Endothelial cell of umbilical vein (primary cell): ENCODE data around the gene MAP1S. TPM values are rescaled to one million over a fixed set of nuclear protein-coding genes. Genes with fewer than 3 reads are reported as not detected.

Source experiments
- BruUV-seq: library from RNA; stranded (reverse); fragments of 400-500 nt; replicated peaks from 2 replicates; lab custom pipeline; 2021; lab: Mats Ljungman, UMichigan
- CTCF ChIA-PET: fragments of 300-600, 350-600 bp; sonication (Branson Sonifier 250); formaldehyde crosslinking; loops from one replicate; lab custom pipeline; 2021; ENCODE audit warnings: antibody characterized with exemption, inconsistent platforms; lab: Charles Lee
- POLR2A ChIA-PET: fragments of 300-600, 350-600 bp; sonication (Branson Sonifier 250); formaldehyde crosslinking; loops from one replicate; lab custom pipeline; 2021; ENCODE audit warnings: antibody characterized with exemption, inconsistent platforms; lab: Charles Lee
- DNase-seq: peaks from one replicate; pipeline ENCODE4 v3.0.0-alpha.2; 2011; ENCODE audit warnings: low read depth, low spot score
- FAIRE-seq: peaks from 2 replicates; lab custom pipeline; 2011; peaks lifted over from hg19 to GRCh38; lab: Jason Lieb, UNC
- H2AFZ ChIP-seq: 2 replicates; pipeline ENCODE4 v1.6.0; 2012; ENCODE audit warnings: low read depth, low read length, control low read depth, inconsistent platforms
- H3K27ac ChIP-seq: 2 replicates; pipeline ENCODE4 v1.5.1; 2011; ENCODE audit warnings: low read depth, mild to moderate bottlenecking, control low read depth, low read length, moderate library complexity; ENCODE audit not compliant: insufficient read depth
- H3K27me3 ChIP-seq, 2 experiments: 2 replicates each; pipeline versions ENCODE4 v1.6.0 to v1.6.1; 2011; ENCODE audit warnings: low read length in 2 of 2, mixed read lengths in 1 of 2; ENCODE audit not compliant: control insufficient read depth in 2 of 2, insufficient read depth in 2 of 2
- H3K36me3 ChIP-seq, 2 experiments: 2 replicates in 1 of 2; 3 replicates in 1 of 2; pipeline ENCODE4 v1.5.1; 2011; ENCODE audit warnings: low read length in 2 of 2, mild to moderate bottlenecking in 1 of 2, moderate library complexity in 1 of 2; ENCODE audit not compliant: control insufficient read depth in 2 of 2, insufficient read depth in 2 of 2; ENCODE audit errors: extremely low read depth in 1 of 2
- H3K4me1 ChIP-seq: 3 replicates; pipeline ENCODE4 v1.5.1; 2011; ENCODE audit warnings: mild to moderate bottlenecking, low read length; ENCODE audit not compliant: control insufficient read depth, insufficient read depth; ENCODE audit errors: extremely low read depth
- H3K4me2 ChIP-seq: 2 replicates; pipeline ENCODE4 v1.6.1; 2011; ENCODE audit warnings: low read length, control low read depth, mixed read lengths; ENCODE audit not compliant: insufficient read depth
- H3K4me3 ChIP-seq, 3 experiments: fragments of 200-600 bp in 1 of 3; sonication (generic), shearing (Covaris generic) in 1 of 3; replicated peaks in 1 of 3; 2 replicates each; pipeline ENCODE4 v1.5.1; 2011 to 2016; ENCODE audit warnings: control low read depth in 3 of 3, low read length in 3 of 3, mild to moderate bottlenecking in 2 of 3, inconsistent platforms in 1 of 3, low read depth in 1 of 3, moderate library complexity in 1 of 3; ENCODE audit not compliant: insufficient read depth in 1 of 3
- H3K79me2 ChIP-seq: 2 replicates; pipeline ENCODE4 v1.6.0; 2012; ENCODE audit warnings: low read length, inconsistent platforms; ENCODE audit not compliant: control insufficient read depth, insufficient read depth
- H3K9ac ChIP-seq: replicated peaks from 2 replicates; pipeline ENCODE3; 2011; ENCODE audit warnings: low read length, control low read depth; ENCODE audit not compliant: insufficient read depth; ENCODE audit errors: extremely low read depth
- H3K9me1 ChIP-seq: replicated peaks from 3 replicates; pipeline ENCODE4 v1.6.0; 2011; ENCODE audit warnings: mild to moderate bottlenecking, low read length; ENCODE audit not compliant: control insufficient read depth, insufficient read depth; ENCODE audit errors: extremely low read depth
- H3K9me3 ChIP-seq: replicated peaks from 2 replicates; pipeline ENCODE4 v1.5.1; 2012; ENCODE audit warnings: low read length, inconsistent platforms; ENCODE audit not compliant: control insufficient read depth, insufficient read depth
- H4K20me1 ChIP-seq: replicated peaks from 2 replicates; pipeline ENCODE3; 2011; ENCODE audit warnings: mild to moderate bottlenecking, low read length; ENCODE audit not compliant: control insufficient read depth, insufficient read depth; ENCODE audit errors: extremely low read depth
- CTCF ChIP-seq, 2 donors: IDR thresholded peaks; 1 replicate in 1 of 2; 2 replicates in 1 of 2; pipeline ENCODE4 v1.5.1; 2011; ENCODE audit warnings: low read length in 2 of 2, mild to moderate bottlenecking in 2 of 2, moderate library complexity in 2 of 2, control low read depth in 1 of 2, inconsistent platforms in 1 of 2, low read depth in 1 of 2; ENCODE audit not compliant: insufficient read depth in 1 of 2; ENCODE audit errors: extremely low read depth in 1 of 2
- EZH2 ChIP-seq: IDR thresholded peaks from 2 replicates; pipeline ENCODE4 v1.6.1; 2012; ENCODE audit warnings: borderline replicate concordance, low read depth, mild to moderate bottlenecking, moderate library complexity, low read length, inconsistent platforms; ENCODE audit not compliant: severe bottlenecking
- FOS ChIP-seq: IDR thresholded peaks from 2 replicates; pipeline ENCODE4 v1.6.1; 2011; ENCODE audit warnings: mild to moderate bottlenecking, low read length, moderate library complexity, borderline replicate concordance; ENCODE audit not compliant: insufficient read depth
- GATA2 ChIP-seq: IDR thresholded peaks from 2 replicates; pipeline ENCODE4 v1.7.0; 2011; ENCODE audit warnings: low read depth, mild to moderate bottlenecking, moderate library complexity, mixed read lengths, low read length; ENCODE audit not compliant: insufficient read length, insufficient read depth
- JUN ChIP-seq: IDR thresholded peaks from 2 replicates; pipeline ENCODE4 v1.6.1; 2011; ENCODE audit warnings: borderline replicate concordance, low read depth; ENCODE audit not compliant: insufficient read length, insufficient read depth
- MAX ChIP-seq: IDR thresholded peaks from 2 replicates; pipeline ENCODE4 v1.6.1; 2011; ENCODE audit not compliant: insufficient read depth, insufficient read length
- MYC ChIP-seq: IDR thresholded peaks from one replicate; pipeline ENCODE4 v1.6.1; 2011; ENCODE audit warnings: mild to moderate bottlenecking, low read depth, low read length
- POLR2A ChIP-seq: IDR thresholded peaks from 2 replicates; pipeline ENCODE4 v1.6.1; 2012; ENCODE audit warnings: low read depth, mild to moderate bottlenecking, control low read depth, low read length
- POLR2AphosphoS5 ChIP-seq: IDR thresholded peaks from 2 replicates; pipeline ENCODE4 v1.6.1; 2012; ENCODE audit warnings: low read depth, mild to moderate bottlenecking, control low read depth, low read length, moderate library complexity; ENCODE audit not compliant: insufficient read depth
- dilution Hi-C: fragments of 300-500 bp; cut with MboI; formaldehyde crosslinking; loops from one replicate; pipeline ENCODE4 v1.15.0; 2019; ENCODE audit warnings: low sequenced_read_pairs; ENCODE audit not compliant: extremely low pct_ligation_motif_present
- intact Hi-C: fragments of 100-400 bp; cut with micrococcal nuclease; formaldehyde crosslinking; loops from one replicate; pipeline ENCODE4 v1.10.0; 2022
- polyA plus RNA-seq, 4 experiments: library from polyadenylated mRNA; depleted of rRNA in 3 of 4; stranded (reverse) in 3 of 4; unstranded in 1 of 4; fragments of >200 nt; gene quantifications; 2 replicates each; pipeline versions ENCODE4 v1.2.1 to v1.2.3, GENCODE V29; 2011 to 2012; ENCODE audit warnings: missing spikeins in 1 of 4
- total RNA-seq: library from RNA; stranded (reverse); gene quantifications from 2 replicates; pipeline ENCODE4 v1.2.3, GENCODE V29; 2021

The MAP1S gene
- total and polyA plus RNA-seq, 2 donors (not counting 3 experiments of a cell fraction or from before 2014, with no cell fraction given) = 94.8 to 143 TPM

- FAIRE-seq = peak; percentile 67
Observed at GRCh38 chr19:17778968-17779929, 60.0 kb downstream of the MAP1S start.

More at GRCh38 chr19:17778968-17779929, 60.0 kb downstream of the MAP1S start:
- no TSS peak for BruUV-seq
- DNase-seq = no peak
- H3K4me3 ChIP-seq = no peak overlapping the region
- dilution Hi-C loops (no loop called here), intact Hi-C loops (loop anchor here (5.0 kb wide), 1 partner anchor 327 kb away; no protein-coding TSS in a partner anchor)
- no peak overlapping the region for H3K9ac ChIP-seq
- H3K79me2 ChIP-seq = no peaks in the 10 kb centered on the region
- H3K4me2 ChIP-seq = peak overlapping the region; percentile 1
- ChIA-PET POLR2A (interaction anchor here (0.9 kb wide), 1 partner anchor 80 kb away, joined by 3 read pairs; the partner anchor contains the start of gene RPL18A), CTCF (interaction anchor here (1.0 to 1.6 kb wide), 3 partner anchors 11 to 80 kb away, joined by 3 to 5 read pairs (median 3); partner anchors contain the start of gene RPL18A)
- no peaks in the 10 kb centered on the region for H3K4me1 ChIP-seq
- H4K20me1 ChIP-seq = no peaks in the 10 kb centered on the region
- peak overlapping the region; percentile 75 for H2AFZ ChIP-seq
- TF ChIP-seq FOS (no peak), POLR2A (no peak), EZH2 (no peak), MAX (no peak), CTCF (IDR thresholded peaks at IDR 0.05; ENCODE audit: extremely low read depth in 1 of 2, insufficient read depth in 1 of 2, low read depth in 1 of 2, low read length in 2 of 2) (no peak), GATA2 (no peak), POLR2AphosphoS5 (no peak), JUN (no peak), MYC (no peak)
- H3K27ac ChIP-seq = no peak overlapping the region
- H3K36me3 ChIP-seq = no peaks in the 10 kb centered on the region
- H3K9me1 ChIP-seq = no peaks in the 10 kb centered on the region
- no peaks in the 10 kb centered on the region for H3K27me3 ChIP-seq
- H3K9me3 ChIP-seq = no peaks in the 10 kb centered on the region
